ENCODE results near the gene SERPIND1.

Gene SERPIND1

GRCh38 chr22:20802922-20803553, 29.1 kb downstream of the SERPIND1 start:
- no peak overlapping the region for H3K4me3 ChIP-seq (ENCODE audit: low read length)
- H3K9ac ChIP-seq (ENCODE audit: low read length): no peak overlapping the region
- peaks cover 34% of the 10 kb centered on the region for H3K36me3 ChIP-seq (ENCODE audit: control insufficient read depth, low read depth, low read length)
- no peaks in the 10 kb centered on the region for H3K9me3 ChIP-seq (ENCODE audit: control insufficient read depth, low read depth, low read length)
- H3K27ac ChIP-seq (ENCODE audit: low read length): no peak overlapping the region
- H3K4me1 ChIP-seq (ENCODE audit: control insufficient read depth, low read depth, low read length): no peaks in the 10 kb centered on the region
- no peaks in the 10 kb centered on the region for H3K27me3 ChIP-seq (ENCODE audit: control insufficient read depth, insufficient read depth, low read length)

DNA sequence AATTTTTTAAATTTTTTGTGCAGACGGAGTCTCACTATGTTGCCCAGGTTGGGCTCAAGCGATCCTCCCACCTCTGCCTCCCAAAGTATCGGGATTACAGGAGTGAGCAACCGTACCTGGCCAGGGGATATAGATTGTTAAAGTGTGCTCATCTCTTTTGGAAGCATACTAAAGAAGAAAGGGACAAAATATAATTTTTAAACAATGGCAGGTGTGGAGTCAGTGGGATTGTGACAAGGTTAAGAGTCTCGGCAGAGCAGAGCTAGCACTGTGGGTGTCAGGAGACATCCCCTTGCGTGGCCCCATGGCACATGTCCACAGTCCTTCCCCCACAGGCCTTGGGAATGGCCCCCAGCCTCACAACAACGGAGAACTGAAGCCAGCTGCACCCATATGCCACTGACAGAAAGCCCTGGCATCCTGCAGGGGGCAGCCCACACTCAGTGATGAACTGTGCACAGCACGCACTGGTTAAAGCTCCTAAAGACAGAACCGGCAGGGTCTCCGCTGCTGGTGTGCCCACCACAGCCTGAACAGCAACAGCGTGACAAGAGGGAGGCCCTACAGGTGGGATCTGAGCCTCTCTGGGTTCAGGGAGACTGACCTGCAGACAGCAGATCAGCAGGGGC, 29.9 kb downstream of the SERPIND1 start:
- Histone ChIP-seq H3K4me3 (ENCODE audit: low read length) (no peak overlapping the region), H3K4me1 (ENCODE audit: control insufficient read depth, low read depth, low read length) (no peaks in the 10 kb centered on the region), H3K27me3 (ENCODE audit: control insufficient read depth, insufficient read depth, low read length) (no peaks in the 10 kb centered on the region), H3K9ac (ENCODE audit: low read length) (no peak overlapping the region), H3K36me3 (ENCODE audit: control insufficient read depth, low read depth, low read length) (peaks cover 26% of the 10 kb centered on the region), H3K9me3 (ENCODE audit: control insufficient read depth, low read depth, low read length) (no peaks in the 10 kb centered on the region), H3K27ac (ENCODE audit: low read length) (no peak overlapping the region)

- H3K36me3 ChIP-seq (ENCODE audit: control insufficient read depth, low read depth, low read length): peaks cover 18% of the 10 kb centered on the region
- no peaks in the 10 kb centered on the region for H3K4me1 ChIP-seq (ENCODE audit: control insufficient read depth, low read depth, low read length)
- H3K9me3 ChIP-seq (ENCODE audit: control insufficient read depth, low read depth, low read length): no peaks in the 10 kb centered on the region
- H3K9ac ChIP-seq (ENCODE audit: low read length): no peak overlapping the region
- H3K27ac ChIP-seq (ENCODE audit: low read length): no peak overlapping the region
- no peaks in the 10 kb centered on the region for H3K27me3 ChIP-seq (ENCODE audit: control insufficient read depth, insufficient read depth, low read length)
- no peak overlapping the region for H3K4me3 ChIP-seq (ENCODE audit: low read length)
These were observed 30.7 kb downstream of the SERPIND1 start for GRCh38 chr22:20804650-20805049.

- Histone ChIP-seq H3K36me3 (ENCODE audit: control insufficient read depth, low read depth, low read length) (peaks cover 14% of the 10 kb centered on the region), H3K4me1 (ENCODE audit: control insufficient read depth, low read depth, low read length) (no peaks in the 10 kb centered on the region), H3K4me3 (ENCODE audit: low read length) (no peak overlapping the region), H3K27me3 (ENCODE audit: control insufficient read depth, insufficient read depth, low read length) (no peaks in the 10 kb centered on the region), H3K9ac (ENCODE audit: low read length) (no peak overlapping the region), H3K27ac (ENCODE audit: low read length) (no peak overlapping the region), H3K9me3 (ENCODE audit: control insufficient read depth, low read depth, low read length) (no peaks in the 10 kb centered on the region)
These were observed 32.1 kb downstream of the SERPIND1 start for GRCh38 chr22:20805972-20806471.

- no peak overlapping the region for H3K9ac ChIP-seq (ENCODE audit: low read length)
- no peaks in the 10 kb centered on the region for H3K9me3 ChIP-seq (ENCODE audit: control insufficient read depth, low read depth, low read length)
- H3K4me3 ChIP-seq (ENCODE audit: low read length): no peak overlapping the region
- H3K36me3 ChIP-seq (ENCODE audit: control insufficient read depth, low read depth, low read length): peaks cover 14% of the 10 kb centered on the region
- H3K27me3 ChIP-seq (ENCODE audit: control insufficient read depth, insufficient read depth, low read length): no peaks in the 10 kb centered on the region
- H3K27ac ChIP-seq (ENCODE audit: low read length): no peak overlapping the region
- no peaks in the 10 kb centered on the region for H3K4me1 ChIP-seq (ENCODE audit: control insufficient read depth, low read depth, low read length)
These were observed 33.4 kb downstream of the SERPIND1 start for GRCh38 chr22:20807315-20807752.

DNA sequence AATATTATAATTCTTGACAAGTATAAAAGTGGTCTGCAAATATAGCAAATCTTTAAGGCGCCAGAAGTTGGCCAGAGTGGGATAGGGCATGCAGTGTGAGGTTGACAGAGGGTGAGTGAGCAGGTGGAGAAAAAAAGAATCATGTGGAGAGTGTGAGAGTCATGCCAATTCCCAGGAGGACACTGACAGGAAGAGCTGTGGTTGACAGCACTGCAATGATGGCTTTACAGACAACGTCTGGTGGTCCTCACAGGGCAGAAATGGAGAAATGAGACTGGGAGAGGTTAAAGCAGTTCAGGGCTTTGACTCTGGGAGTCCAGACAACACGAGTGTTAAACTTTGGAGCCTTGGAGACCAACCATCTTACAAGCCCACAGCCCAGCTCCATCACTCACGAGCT, 34.9 kb downstream of the SERPIND1 start:
- Histone ChIP-seq H3K36me3 (ENCODE audit: control insufficient read depth, low read depth, low read length) (peaks cover 14% of the 10 kb centered on the region), H3K27me3 (ENCODE audit: control insufficient read depth, insufficient read depth, low read length) (no peaks in the 10 kb centered on the region), H3K9me3 (ENCODE audit: control insufficient read depth, low read depth, low read length) (no peaks in the 10 kb centered on the region), H3K4me3 (ENCODE audit: low read length) (no peak overlapping the region), H3K4me1 (ENCODE audit: control insufficient read depth, low read depth, low read length) (no peaks in the 10 kb centered on the region), H3K9ac (ENCODE audit: low read length) (no peak overlapping the region), H3K27ac (ENCODE audit: low read length) (no peak overlapping the region)

DNA sequence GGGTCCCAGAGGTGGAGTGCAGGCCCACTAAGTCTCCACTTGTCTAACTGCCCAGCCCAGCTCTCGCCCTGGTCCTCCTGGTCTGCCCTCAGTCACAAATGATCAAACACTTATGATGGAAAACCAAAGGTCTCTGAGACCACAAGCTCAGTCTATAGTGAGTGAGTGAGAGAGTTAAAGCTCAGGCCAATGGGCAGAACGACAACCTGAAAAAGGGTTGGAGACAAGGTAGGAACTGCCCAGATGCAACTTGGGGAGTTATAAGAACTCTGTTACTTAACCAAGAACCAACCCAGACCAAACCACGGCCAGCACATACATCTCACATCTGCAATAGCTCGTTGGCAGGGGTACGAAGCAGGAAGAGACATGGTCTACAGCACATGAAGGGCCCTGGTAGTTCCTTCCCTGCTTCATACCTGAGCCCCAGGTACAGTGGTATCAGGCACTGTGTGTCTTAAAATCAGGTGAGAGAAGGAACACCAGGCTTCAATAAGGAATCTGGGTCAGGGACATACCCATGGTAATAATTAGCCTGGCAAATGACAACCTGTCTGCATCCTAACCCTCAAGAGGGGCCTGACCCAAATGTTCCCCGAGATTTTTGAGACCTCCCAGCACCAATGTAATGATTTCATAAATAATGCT, 35.7 kb downstream of the SERPIND1 start:
- Histone ChIP-seq H3K9ac (ENCODE audit: low read length) (no peak overlapping the region), H3K36me3 (ENCODE audit: control insufficient read depth, low read depth, low read length) (peaks cover 11% of the 10 kb centered on the region), H3K4me3 (ENCODE audit: low read length) (no peak overlapping the region), H3K4me1 (ENCODE audit: control insufficient read depth, low read depth, low read length) (no peaks in the 10 kb centered on the region), H3K27me3 (ENCODE audit: control insufficient read depth, insufficient read depth, low read length) (no peaks in the 10 kb centered on the region), H3K9me3 (ENCODE audit: control insufficient read depth, low read depth, low read length) (no peaks in the 10 kb centered on the region), H3K27ac (ENCODE audit: low read length) (no peak overlapping the region)

DNA sequence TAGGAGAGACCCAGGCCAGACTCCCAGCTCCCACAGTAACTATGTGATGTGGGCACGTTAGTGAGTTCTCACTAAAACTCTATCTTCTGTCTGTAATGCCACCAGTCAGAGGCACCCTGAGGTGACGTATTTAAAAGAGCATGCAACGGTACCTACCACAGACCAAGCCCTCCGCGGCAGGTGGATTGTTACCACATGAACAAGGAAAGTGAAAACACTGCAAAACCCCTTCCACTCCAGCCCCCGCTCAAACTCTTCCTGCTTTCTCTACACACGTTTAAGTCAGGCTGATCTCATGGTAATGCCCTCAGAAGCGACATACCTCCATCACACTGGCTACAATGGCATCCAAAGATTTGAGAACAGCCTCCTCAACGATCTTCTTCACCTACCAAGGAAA, 36.7 kb downstream of the SERPIND1 start:
- no peaks in the 10 kb centered on the region for H3K9me3 ChIP-seq (ENCODE audit: control insufficient read depth, low read depth, low read length)
- peaks cover 8% of the 10 kb centered on the region for H3K36me3 ChIP-seq (ENCODE audit: control insufficient read depth, low read depth, low read length)
- H3K27me3 ChIP-seq (ENCODE audit: control insufficient read depth, insufficient read depth, low read length): no peaks in the 10 kb centered on the region
- H3K9ac ChIP-seq (ENCODE audit: low read length): no peak overlapping the region
- H3K27ac ChIP-seq (ENCODE audit: low read length): no peak overlapping the region
- no peak overlapping the region for H3K4me3 ChIP-seq (ENCODE audit: low read length)
- no peaks in the 10 kb centered on the region for H3K4me1 ChIP-seq (ENCODE audit: control insufficient read depth, low read depth, low read length)

GRCh38 chr22:20811171-20811570, 37.3 kb downstream of the SERPIND1 start:
- Histone ChIP-seq H3K9me3 (ENCODE audit: control insufficient read depth, low read depth, low read length) (no peaks in the 10 kb centered on the region), H3K4me3 (ENCODE audit: low read length) (no peak overlapping the region), H3K4me1 (ENCODE audit: control insufficient read depth, low read depth, low read length) (no peaks in the 10 kb centered on the region), H3K36me3 (ENCODE audit: control insufficient read depth, low read depth, low read length) (peaks cover 8% of the 10 kb centered on the region), H3K27ac (ENCODE audit: low read length) (no peak overlapping the region), H3K27me3 (ENCODE audit: control insufficient read depth, insufficient read depth, low read length) (no peaks in the 10 kb centered on the region), H3K9ac (ENCODE audit: low read length) (no peak overlapping the region)

DNA sequence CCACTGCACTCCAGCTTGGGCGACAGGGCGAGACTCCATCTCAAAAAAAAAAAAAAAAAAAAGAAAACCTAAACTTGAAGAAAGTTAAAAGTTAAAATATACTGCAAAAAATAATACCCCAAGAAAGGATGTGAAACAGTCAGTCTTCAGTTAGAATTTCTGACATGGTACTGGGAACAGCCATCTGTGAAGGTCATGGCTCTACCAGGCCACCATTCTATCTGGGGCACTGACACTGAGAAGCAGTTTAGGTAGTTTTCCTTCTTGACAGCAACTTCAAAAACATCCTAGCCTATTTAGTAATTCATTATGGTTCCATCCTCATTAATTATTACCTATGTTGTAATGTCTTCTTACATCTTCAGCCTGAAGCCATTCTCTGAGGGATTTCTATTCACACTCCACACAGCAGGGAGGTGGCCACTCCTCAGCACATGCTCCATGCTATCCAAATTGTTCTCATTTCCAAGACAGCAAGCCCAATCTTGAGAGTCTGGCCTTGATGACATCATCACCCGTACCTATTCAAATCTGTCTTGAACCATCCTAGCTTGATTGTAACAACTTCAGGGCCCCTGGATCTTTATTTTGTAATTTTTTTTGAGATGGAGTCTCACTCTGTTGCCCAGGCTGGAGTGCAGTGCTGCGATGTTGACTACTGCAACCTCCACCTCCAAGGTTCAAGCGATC, 38.2 kb downstream of the SERPIND1 start:
- H3K36me3 ChIP-seq (ENCODE audit: control insufficient read depth, low read depth, low read length): peaks cover 13% of the 10 kb centered on the region
- H3K4me1 ChIP-seq (ENCODE audit: control insufficient read depth, low read depth, low read length): no peaks in the 10 kb centered on the region

GRCh38 chr22:20813056-20813455, 39.1 kb downstream of the SERPIND1 start:
- Histone ChIP-seq H3K27me3 (ENCODE audit: control insufficient read depth, insufficient read depth, low read length) (no peaks in the 10 kb centered on the region), H3K4me3 (ENCODE audit: low read length) (no peak overlapping the region), H3K27ac (ENCODE audit: low read length) (no peak overlapping the region), H3K36me3 (ENCODE audit: control insufficient read depth, low read depth, low read length) (peaks cover 10% of the 10 kb centered on the region), H3K9me3 (ENCODE audit: control insufficient read depth, low read depth, low read length) (no peaks in the 10 kb centered on the region), H3K9ac (ENCODE audit: low read length) (no peak overlapping the region), H3K4me1 (ENCODE audit: control insufficient read depth, low read depth, low read length) (no peaks in the 10 kb centered on the region)

More for the DNA sequence above, 38.2 kb downstream of the SERPIND1 start:
- Histone ChIP-seq H3K9me3 (ENCODE audit: control insufficient read depth, low read depth, low read length) (no peaks in the 10 kb centered on the region), H3K27ac (ENCODE audit: low read length) (no peak overlapping the region), H3K27me3 (ENCODE audit: control insufficient read depth, insufficient read depth, low read length) (no peaks in the 10 kb centered on the region), H3K9ac (ENCODE audit: low read length) (no peak overlapping the region), H3K4me3 (ENCODE audit: low read length) (no peak overlapping the region)

Measured in iPS-18a (cell line).